WTC11 (cell line): Measurements from ENCODE around the gene PIK3C2B. TPM values are rescaled to one million over a fixed set of nuclear protein-coding genes. Genes with fewer than 3 reads are reported as not detected.

Experiments used
- ATAC-seq: fragments of 200-7000 bp; cut with Tn5 transposase; 2 replicates; pipeline ENCODE4 v1.10.0; 2021; ENCODE audit warnings: mild to moderate bottlenecking, moderate library complexity
- CTCF ChIA-PET: fragments of 300-600 bp; sonication (Branson Sonifier 250); formaldehyde crosslinking; loops from one replicate; lab custom pipeline; 2021; ENCODE audit warnings: antibody characterized with exemption; lab: Charles Lee
- POLR2A ChIA-PET: fragments of 350-600 bp; sonication (Branson Sonifier 250); formaldehyde crosslinking; loops from one replicate; lab custom pipeline; 2021; ENCODE audit warnings: antibody characterized with exemption; lab: Charles Lee
- DNase-seq: peaks from one replicate; pipeline ENCODE4 v3.0.0; 2021; ENCODE audit warnings: low spot score
- H3K27ac Mint-ChIP-seq: 2 replicates; pipeline ENCODE4 v1.8.0; 2021; ENCODE audit warnings: mixed read lengths
- H3K27me3 Mint-ChIP-seq: 2 replicates; pipeline ENCODE4 v1.8.0; 2021; ENCODE audit warnings: low read depth, mild to moderate bottlenecking, moderate library complexity, mixed read lengths
- H3K36me3 Mint-ChIP-seq: 2 replicates; pipeline ENCODE4 v1.8.0; 2021; ENCODE audit warnings: mixed read lengths
- H3K4me1 Mint-ChIP-seq: 2 replicates; pipeline ENCODE4 v1.8.0; 2022; ENCODE audit warnings: mixed read lengths
- H3K4me3 Mint-ChIP-seq: 2 replicates; pipeline ENCODE4 v1.8.0; 2021; ENCODE audit warnings: mild to moderate bottlenecking, moderate library complexity, mixed read lengths
- H3K9me3 Mint-ChIP-seq: 2 replicates; pipeline ENCODE4 v1.8.0; 2021; ENCODE audit warnings: mixed read lengths
- ATF1 ChIP-seq: sonication (generic); formaldehyde crosslinking; IDR thresholded peaks from 2 replicates; pipeline ENCODE4 v1.8.1; 2023; ENCODE audit warnings: mild to moderate bottlenecking, moderate library complexity, missing genetic modification reagents
- CBFB ChIP-seq: sonication (generic); formaldehyde crosslinking; IDR thresholded peaks from 2 replicates; pipeline ENCODE4 v1.8.1; 2022; ENCODE audit warnings: mild to moderate bottlenecking, low read depth, missing genetic modification reagents
- ELF4 ChIP-seq: sonication (generic); formaldehyde crosslinking; IDR thresholded peaks from 2 replicates; pipeline ENCODE4 v1.8.1; 2022; ENCODE audit warnings: low read depth, mild to moderate bottlenecking, moderate library complexity, missing genetic modification reagents
- ESRRA ChIP-seq: sonication (generic); formaldehyde crosslinking; IDR thresholded peaks from 2 replicates; pipeline ENCODE4 v1.8.1; 2022; ENCODE audit warnings: mild to moderate bottlenecking, missing genetic modification reagents, borderline replicate concordance
- ETV6 ChIP-seq: sonication (generic); formaldehyde crosslinking; IDR thresholded peaks from 2 replicates; pipeline ENCODE4 v1.8.1; 2022; ENCODE audit warnings: mild to moderate bottlenecking, missing genetic modification reagents
- FOXK1 ChIP-seq: sonication (generic); formaldehyde crosslinking; IDR thresholded peaks from 2 replicates; pipeline ENCODE4 v1.8.0; 2022; ENCODE audit warnings: mild to moderate bottlenecking, moderate library complexity, missing genetic modification reagents
- FOXP1 ChIP-seq: sonication (generic); formaldehyde crosslinking; IDR thresholded peaks from 2 replicates; pipeline ENCODE4 v1.8.0; 2022; ENCODE audit warnings: missing genetic modification reagents, mild to moderate bottlenecking, moderate library complexity, borderline replicate concordance
- GABPB1 ChIP-seq: sonication (generic); formaldehyde crosslinking; IDR thresholded peaks from 2 replicates; pipeline ENCODE4 v1.8.1; 2023; ENCODE audit warnings: mild to moderate bottlenecking, missing genetic modification reagents
- IRF2 ChIP-seq: sonication (generic); formaldehyde crosslinking; IDR thresholded peaks from 2 replicates; pipeline ENCODE4 v1.8.0; 2022; ENCODE audit warnings: low read depth, missing genetic modification reagents, borderline replicate concordance
- KAT7 ChIP-seq: sonication (generic); formaldehyde crosslinking; IDR thresholded peaks from 2 replicates; pipeline ENCODE4 v1.8.1; 2023; ENCODE audit warnings: missing genetic modification reagents, mild to moderate bottlenecking, borderline replicate concordance
- OVOL2 ChIP-seq: fragments of 250-450 bp; sonication (Bioruptor Pico); IDR thresholded peaks from 2 replicates; pipeline ENCODE4 v1.9.0; 2021; ENCODE audit warnings: mild to moderate bottlenecking, borderline replicate concordance
- SMAD3 ChIP-seq: sonication (generic); formaldehyde crosslinking; IDR thresholded peaks from 2 replicates; pipeline ENCODE4 v1.8.0; 2022; ENCODE audit warnings: missing genetic modification reagents, mild to moderate bottlenecking, borderline replicate concordance
- TCF7 ChIP-seq: sonication (generic); formaldehyde crosslinking; IDR thresholded peaks from 2 replicates; pipeline ENCODE4 v1.8.0; 2022; ENCODE audit warnings: mild to moderate bottlenecking, low read depth, missing genetic modification reagents, moderate library complexity
- TEAD1 ChIP-seq: sonication (generic); formaldehyde crosslinking; IDR thresholded peaks from 2 replicates; pipeline ENCODE4 v1.8.0; 2022; ENCODE audit warnings: mild to moderate bottlenecking, missing genetic modification reagents
- TEAD4 ChIP-seq: sonication (generic); formaldehyde crosslinking; IDR thresholded peaks from 2 replicates; pipeline ENCODE4 v1.8.0; 2022; ENCODE audit warnings: mild to moderate bottlenecking, missing genetic modification reagents
- ZBTB21 ChIP-seq: sonication (generic); formaldehyde crosslinking; IDR thresholded peaks from 2 replicates; pipeline ENCODE4 v1.8.1; 2023; ENCODE audit warnings: mild to moderate bottlenecking, missing genetic modification reagents, borderline replicate concordance
- ZNF121 ChIP-seq: sonication (generic); formaldehyde crosslinking; IDR thresholded peaks from 2 replicates; pipeline ENCODE4 v1.8.0; 2023; ENCODE audit warnings: missing genetic modification reagents
- ZNF219 ChIP-seq: sonication (generic); formaldehyde crosslinking; IDR thresholded peaks from 2 replicates; pipeline ENCODE4 v1.8.0; 2023; ENCODE audit warnings: missing genetic modification reagents, mild to moderate bottlenecking, borderline replicate concordance
- ZNF232 ChIP-seq: sonication (generic); formaldehyde crosslinking; IDR thresholded peaks from 2 replicates; pipeline ENCODE4 v1.8.0; 2022; ENCODE audit warnings: mild to moderate bottlenecking, missing genetic modification reagents
- ZNF317 ChIP-seq: sonication (generic); formaldehyde crosslinking; IDR thresholded peaks from 2 replicates; pipeline ENCODE4 v1.8.1; 2023; ENCODE audit warnings: low read depth, mild to moderate bottlenecking, moderate library complexity, missing genetic modification reagents, borderline replicate concordance
- ZNF423 ChIP-seq: fragments of 250-450 bp; sonication (Bioruptor Pico); IDR thresholded peaks from 2 replicates; pipeline ENCODE4 v2.1.2; 2022; ENCODE audit warnings: mild to moderate bottlenecking, moderate library complexity
- total RNA-seq: library from RNA; stranded (reverse); gene quantifications from 3 replicates; pipeline ENCODE4 v1.2.3, GENCODE V29; 2021
- TF ChIP-seq, protein P1 (sequence below): sonication (generic); formaldehyde crosslinking; IDR thresholded peaks from 2 replicates; pipeline ENCODE4 v1.8.1; 2022; ENCODE audit warnings: mild to moderate bottlenecking, moderate library complexity, missing genetic modification reagents
- TF ChIP-seq, protein P2 (sequence below): sonication (generic); formaldehyde crosslinking; IDR thresholded peaks from 2 replicates; pipeline ENCODE4 v1.8.1; 2023; ENCODE audit warnings: mild to moderate bottlenecking, missing genetic modification reagents
- TF ChIP-seq, protein P3 (sequence below): fragments of 250-450 bp; sonication (Bioruptor Pico); IDR thresholded peaks from 2 replicates; pipeline ENCODE4 v2.1.2; 2022; ENCODE audit warnings: mild to moderate bottlenecking, moderate library complexity
- TF ChIP-seq, protein P4 (sequence below): sonication (generic); formaldehyde crosslinking; conservative IDR thresholded peaks from 2 replicates; pipeline ENCODE4 v1.8.1; 2022; ENCODE audit warnings: mild to moderate bottlenecking, missing genetic modification reagents
- TF ChIP-seq, protein P5 (sequence below): sonication (generic); formaldehyde crosslinking; IDR thresholded peaks from 2 replicates; pipeline ENCODE4 v1.8.1; 2022; ENCODE audit warnings: low read depth, mild to moderate bottlenecking, moderate library complexity, missing genetic modification reagents, borderline replicate concordance
- TF ChIP-seq, protein P6 (sequence below): sonication (generic); formaldehyde crosslinking; IDR thresholded peaks from 2 replicates; pipeline ENCODE4 v1.8.0; 2022; ENCODE audit warnings: mild to moderate bottlenecking, missing genetic modification reagents
- TF ChIP-seq, protein P7 (sequence below): sonication (generic); formaldehyde crosslinking; IDR thresholded peaks from 2 replicates; pipeline ENCODE4 v1.8.1; 2023; ENCODE audit warnings: mild to moderate bottlenecking, moderate library complexity, missing genetic modification reagents

PIK3C2B gene
- total RNA-seq, 1 experiment from 2014 or later: 27.7 TPM

DNA sequence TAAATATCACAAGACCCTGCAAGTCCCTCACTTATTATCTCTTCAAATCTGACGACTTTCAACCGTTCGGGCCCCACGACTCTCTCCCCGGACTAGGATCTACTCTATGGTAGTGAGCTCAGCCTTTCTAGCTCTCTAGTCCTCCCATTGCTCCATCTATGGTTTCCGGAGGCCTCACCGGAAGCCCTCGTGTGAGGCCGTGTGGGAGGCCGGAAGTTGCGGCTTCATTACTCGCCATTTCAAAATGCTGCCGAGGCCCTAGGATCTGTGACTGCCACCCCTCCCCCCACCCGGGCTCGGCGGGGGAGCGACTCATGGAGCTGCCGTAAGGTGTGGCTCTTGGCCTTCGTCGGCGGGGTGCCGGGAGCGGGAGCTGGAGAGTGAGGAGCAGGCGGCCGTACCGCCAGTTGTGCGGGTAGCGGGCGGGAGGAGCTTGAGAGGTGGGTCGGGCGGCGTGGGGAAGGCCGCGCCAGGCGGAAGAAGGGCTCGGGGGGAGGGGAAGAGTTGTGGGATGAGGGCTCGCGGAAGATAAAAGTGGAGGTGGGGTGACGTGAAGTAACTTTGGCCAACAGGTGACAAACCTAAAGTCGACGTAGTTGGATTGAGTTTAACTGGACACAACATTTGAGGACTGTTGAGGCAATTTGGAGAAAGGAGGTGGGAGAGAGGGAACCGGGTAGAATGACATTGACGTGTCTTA, 21.7 kb upstream of the PIK3C2B start, which contains the start of gene MDM4:
MDM4 (plus strand) TSS at position 227 of the 700 bp plus-strand sequence. CDS start 9,113 bp downstream, outside the sequence.
- Mint-ChIP-seq H3K9me3 (no peaks in the 10 kb centered on the region), H3K36me3 (peaks cover 21% of the 10 kb centered on the region), H3K27me3 (peaks cover under 1% of the 10 kb centered on the region; the same call in 1 of the 2 replicates), H3K4me3 (no peak within 1 kb of the TSS), H3K4me1 (peaks cover 12% of the 10 kb centered on the region), H3K27ac (no peak within 1 kb of the TSS)
- ATAC-seq (peak; percentile 98), DNase-seq (peak; percentile 91)
- CTCF ChIA-PET: interaction anchor here (0.7 to 3.5 kb wide), 18 partner anchors 10 to 291 kb away, joined by 3 to 30 read pairs (median 6); partner anchors contain the start of gene PIK3C2B
- POLR2A ChIA-PET: interaction anchor here (0.6 to 2.2 kb wide), 13 partner anchors 9 to 605 kb away, joined by 3 to 38 read pairs (median 3); partner anchors contain the start of genes GOLT1A, PIK3C2B and RBBP5
- TF ChIP-seq, protein P1, sequence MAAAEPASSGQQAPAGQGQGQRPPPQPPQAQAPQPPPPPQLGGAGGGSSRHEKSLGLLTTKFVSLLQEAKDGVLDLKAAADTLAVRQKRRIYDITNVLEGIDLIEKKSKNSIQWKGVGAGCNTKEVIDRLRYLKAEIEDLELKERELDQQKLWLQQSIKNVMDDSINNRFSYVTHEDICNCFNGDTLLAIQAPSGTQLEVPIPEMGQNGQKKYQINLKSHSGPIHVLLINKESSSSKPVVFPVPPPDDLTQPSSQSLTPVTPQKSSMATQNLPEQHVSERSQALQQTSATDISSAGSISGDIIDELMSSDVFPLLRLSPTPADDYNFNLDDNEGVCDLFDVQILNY (CRISPR knock-in tag): peak; percentile 63; the same call in 1 of the 2 replicates
- TF ChIP-seq FOXP1 (CRISPR knock-in tag): peak; percentile 91
- TF ChIP-seq, protein P2, sequence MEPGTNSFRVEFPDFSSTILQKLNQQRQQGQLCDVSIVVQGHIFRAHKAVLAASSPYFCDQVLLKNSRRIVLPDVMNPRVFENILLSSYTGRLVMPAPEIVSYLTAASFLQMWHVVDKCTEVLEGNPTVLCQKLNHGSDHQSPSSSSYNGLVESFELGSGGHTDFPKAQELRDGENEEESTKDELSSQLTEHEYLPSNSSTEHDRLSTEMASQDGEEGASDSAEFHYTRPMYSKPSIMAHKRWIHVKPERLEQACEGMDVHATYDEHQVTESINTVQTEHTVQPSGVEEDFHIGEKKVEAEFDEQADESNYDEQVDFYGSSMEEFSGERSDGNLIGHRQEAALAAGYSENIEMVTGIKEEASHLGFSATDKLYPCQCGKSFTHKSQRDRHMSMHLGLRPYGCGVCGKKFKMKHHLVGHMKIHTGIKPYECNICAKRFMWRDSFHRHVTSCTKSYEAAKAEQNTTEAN: 0 out of 2 replicates have a peak, but pooled peaks have one; percentile 79
- TF ChIP-seq ZNF232 (CRISPR knock-in tag): peak; percentile 74; the same call in 1 of the 2 replicates
- TF ChIP-seq ESRRA (CRISPR knock-in tag): no peak
- TF ChIP-seq ZNF219 (CRISPR knock-in tag): 0 out of 2 replicates have a peak, but pooled peaks have one; percentile 63
- no peak for TF ChIP-seq TCF7 (CRISPR knock-in tag)
- peak; percentile 77 for TF ChIP-seq GABPB1 (CRISPR knock-in tag)
- no peak for TF ChIP-seq OVOL2 (CRISPR knock-in tag)
- TF ChIP-seq KAT7 (CRISPR knock-in tag): peak; percentile 93; the same call in 1 of the 2 replicates
- peak; percentile 89 for TF ChIP-seq FOXK1 (CRISPR knock-in tag)
- no peak for TF ChIP-seq CBFB (CRISPR knock-in tag)
- TF ChIP-seq SMAD3 (CRISPR knock-in tag): peak; percentile 92; the same call in 1 of the 2 replicates
- TF ChIP-seq, protein P3, sequence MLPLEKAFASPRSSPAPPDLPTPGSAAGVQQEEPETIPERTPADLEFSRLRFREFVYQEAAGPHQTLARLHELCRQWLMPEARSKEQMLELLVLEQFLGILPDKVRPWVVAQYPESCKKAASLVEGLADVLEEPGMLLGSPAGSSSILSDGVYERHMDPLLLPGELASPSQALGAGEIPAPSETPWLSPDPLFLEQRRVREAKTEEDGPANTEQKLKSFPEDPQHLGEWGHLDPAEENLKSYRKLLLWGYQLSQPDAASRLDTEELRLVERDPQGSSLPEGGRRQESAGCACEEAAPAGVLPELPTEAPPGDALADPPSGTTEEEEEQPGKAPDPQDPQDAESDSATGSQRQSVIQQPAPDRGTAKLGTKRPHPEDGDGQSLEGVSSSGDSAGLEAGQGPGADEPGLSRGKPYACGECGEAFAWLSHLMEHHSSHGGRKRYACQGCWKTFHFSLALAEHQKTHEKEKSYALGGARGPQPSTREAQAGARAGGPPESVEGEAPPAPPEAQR: no peak
- TF ChIP-seq TEAD4 (CRISPR knock-in tag): 0 out of 2 replicates have a peak, but pooled peaks have one; percentile 25
- TF ChIP-seq, protein P4, sequence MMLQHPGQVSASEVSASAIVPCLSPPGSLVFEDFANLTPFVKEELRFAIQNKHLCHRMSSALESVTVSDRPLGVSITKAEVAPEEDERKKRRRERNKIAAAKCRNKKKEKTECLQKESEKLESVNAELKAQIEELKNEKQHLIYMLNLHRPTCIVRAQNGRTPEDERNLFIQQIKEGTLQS (CRISPR knock-in tag): no peak
- no peak for TF ChIP-seq ZNF121 (CRISPR knock-in tag)
- TF ChIP-seq, protein P5, sequence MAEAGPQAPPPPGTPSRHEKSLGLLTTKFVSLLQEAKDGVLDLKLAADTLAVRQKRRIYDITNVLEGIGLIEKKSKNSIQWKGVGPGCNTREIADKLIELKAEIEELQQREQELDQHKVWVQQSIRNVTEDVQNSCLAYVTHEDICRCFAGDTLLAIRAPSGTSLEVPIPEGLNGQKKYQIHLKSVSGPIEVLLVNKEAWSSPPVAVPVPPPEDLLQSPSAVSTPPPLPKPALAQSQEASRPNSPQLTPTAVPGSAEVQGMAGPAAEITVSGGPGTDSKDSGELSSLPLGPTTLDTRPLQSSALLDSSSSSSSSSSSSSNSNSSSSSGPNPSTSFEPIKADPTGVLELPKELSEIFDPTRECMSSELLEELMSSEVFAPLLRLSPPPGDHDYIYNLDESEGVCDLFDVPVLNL: 0 out of 2 replicates have a peak, but pooled peaks have one; percentile 37
- no peak for TF ChIP-seq ZNF317 (CRISPR knock-in tag)
- TF ChIP-seq ETV6: peak; percentile 97
- TF ChIP-seq, protein P6, sequence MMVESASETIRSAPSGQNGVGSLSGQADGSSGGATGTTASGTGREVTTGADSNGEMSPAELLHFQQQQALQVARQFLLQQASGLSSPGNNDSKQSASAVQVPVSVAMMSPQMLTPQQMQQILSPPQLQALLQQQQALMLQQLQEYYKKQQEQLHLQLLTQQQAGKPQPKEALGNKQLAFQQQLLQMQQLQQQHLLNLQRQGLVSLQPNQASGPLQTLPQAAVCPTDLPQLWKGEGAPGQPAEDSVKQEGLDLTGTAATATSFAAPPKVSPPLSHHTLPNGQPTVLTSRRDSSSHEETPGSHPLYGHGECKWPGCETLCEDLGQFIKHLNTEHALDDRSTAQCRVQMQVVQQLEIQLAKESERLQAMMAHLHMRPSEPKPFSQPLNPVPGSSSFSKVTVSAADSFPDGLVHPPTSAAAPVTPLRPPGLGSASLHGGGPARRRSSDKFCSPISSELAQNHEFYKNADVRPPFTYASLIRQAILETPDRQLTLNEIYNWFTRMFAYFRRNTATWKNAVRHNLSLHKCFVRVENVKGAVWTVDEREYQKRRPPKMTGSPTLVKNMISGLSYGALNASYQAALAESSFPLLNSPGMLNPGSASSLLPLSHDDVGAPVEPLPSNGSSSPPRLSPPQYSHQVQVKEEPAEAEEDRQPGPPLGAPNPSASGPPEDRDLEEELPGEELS (CRISPR knock-in tag): peak; percentile 90
- 0 out of 2 replicates have a peak, but pooled peaks have one; percentile 27 for TF ChIP-seq ELF4 (CRISPR knock-in tag)
- no peak for TF ChIP-seq ZBTB21
- peak; percentile 83; the same call in 1 of the 2 replicates for TF ChIP-seq TEAD1 (CRISPR knock-in tag)
- no peak for TF ChIP-seq ATF1
- TF ChIP-seq, protein P7, sequence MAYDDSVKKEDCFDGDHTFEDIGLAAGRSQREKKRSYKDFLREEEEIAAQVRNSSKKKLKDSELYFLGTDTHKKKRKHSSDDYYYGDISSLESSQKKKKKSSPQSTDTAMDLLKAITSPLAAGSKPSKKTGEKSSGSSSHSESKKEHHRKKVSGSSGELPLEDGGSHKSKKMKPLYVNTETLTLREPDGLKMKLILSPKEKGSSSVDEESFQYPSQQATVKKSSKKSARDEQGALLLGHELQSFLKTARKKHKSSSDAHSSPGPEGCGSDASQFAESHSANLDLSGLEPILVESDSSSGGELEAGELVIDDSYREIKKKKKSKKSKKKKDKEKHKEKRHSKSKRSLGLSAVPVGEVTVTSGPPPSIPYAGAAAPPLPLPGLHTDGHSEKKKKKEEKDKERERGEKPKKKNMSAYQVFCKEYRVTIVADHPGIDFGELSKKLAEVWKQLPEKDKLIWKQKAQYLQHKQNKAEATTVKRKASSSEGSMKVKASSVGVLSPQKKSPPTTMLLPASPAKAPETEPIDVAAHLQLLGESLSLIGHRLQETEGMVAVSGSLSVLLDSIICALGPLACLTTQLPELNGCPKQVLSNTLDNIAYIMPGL (CRISPR knock-in tag): peak; percentile 94; the same call in 1 of the 2 replicates
- no peak for TF ChIP-seq IRF2 (CRISPR knock-in tag)
- peak; percentile 57; the same call in 1 of the 2 replicates for TF ChIP-seq ZNF423 (CRISPR knock-in tag)
